ENCODE results near the gene TCF19.
"Not testable (repeated sequence)": the region's sequence is repeated elsewhere in the genome, so short reads cannot be mapped to it uniquely, and the experiment has no call there.

Gene TCF19

DNA sequence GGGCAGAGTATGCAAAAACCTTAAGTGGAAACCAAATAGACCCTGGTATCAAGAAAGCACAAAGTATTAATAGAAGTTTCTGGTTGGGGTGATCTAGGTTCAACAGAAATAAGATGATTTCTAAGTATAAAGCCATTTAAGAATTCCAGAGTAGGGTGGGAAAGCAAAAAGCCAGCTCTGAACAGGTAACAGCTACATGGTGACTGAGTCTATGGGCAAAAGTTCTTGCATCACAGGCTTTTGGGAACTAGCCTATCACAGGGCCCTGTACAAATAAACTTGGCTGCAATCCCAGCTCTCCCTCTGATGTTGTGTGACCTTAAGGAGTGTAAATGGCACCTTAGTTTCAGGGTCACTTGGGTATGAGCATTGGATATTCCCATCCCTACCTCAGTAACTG lies 5.5 kb downstream of the TCF19 start:
- TF ChIP-seq, protein P1, sequence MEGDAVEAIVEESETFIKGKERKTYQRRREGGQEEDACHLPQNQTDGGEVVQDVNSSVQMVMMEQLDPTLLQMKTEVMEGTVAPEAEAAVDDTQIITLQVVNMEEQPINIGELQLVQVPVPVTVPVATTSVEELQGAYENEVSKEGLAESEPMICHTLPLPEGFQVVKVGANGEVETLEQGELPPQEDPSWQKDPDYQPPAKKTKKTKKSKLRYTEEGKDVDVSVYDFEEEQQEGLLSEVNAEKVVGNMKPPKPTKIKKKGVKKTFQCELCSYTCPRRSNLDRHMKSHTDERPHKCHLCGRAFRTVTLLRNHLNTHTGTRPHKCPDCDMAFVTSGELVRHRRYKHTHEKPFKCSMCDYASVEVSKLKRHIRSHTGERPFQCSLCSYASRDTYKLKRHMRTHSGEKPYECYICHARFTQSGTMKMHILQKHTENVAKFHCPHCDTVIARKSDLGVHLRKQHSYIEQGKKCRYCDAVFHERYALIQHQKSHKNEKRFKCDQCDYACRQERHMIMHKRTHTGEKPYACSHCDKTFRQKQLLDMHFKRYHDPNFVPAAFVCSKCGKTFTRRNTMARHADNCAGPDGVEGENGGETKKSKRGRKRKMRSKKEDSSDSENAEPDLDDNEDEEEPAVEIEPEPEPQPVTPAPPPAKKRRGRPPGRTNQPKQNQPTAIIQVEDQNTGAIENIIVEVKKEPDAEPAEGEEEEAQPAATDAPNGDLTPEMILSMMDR (IDR thresholded peaks at IDR 0.05; ENCODE audit: unreplicated experiment in 3 of 3) = no peak
- Mint-ChIP-seq H3K4me1 (peaks cover 9% of the 10 kb centered on the region), H3K36me3 (ENCODE audit: low read depth) (peaks cover 4% of the 10 kb centered on the region), H3K27ac (no peak overlapping the region), H3K4me3 (no peak overlapping the region), H3K9me3 (no peaks in the 10 kb centered on the region), H3K27me3 (ENCODE audit: low read depth) (peaks cover 11% of the 10 kb centered on the region)

DNA sequence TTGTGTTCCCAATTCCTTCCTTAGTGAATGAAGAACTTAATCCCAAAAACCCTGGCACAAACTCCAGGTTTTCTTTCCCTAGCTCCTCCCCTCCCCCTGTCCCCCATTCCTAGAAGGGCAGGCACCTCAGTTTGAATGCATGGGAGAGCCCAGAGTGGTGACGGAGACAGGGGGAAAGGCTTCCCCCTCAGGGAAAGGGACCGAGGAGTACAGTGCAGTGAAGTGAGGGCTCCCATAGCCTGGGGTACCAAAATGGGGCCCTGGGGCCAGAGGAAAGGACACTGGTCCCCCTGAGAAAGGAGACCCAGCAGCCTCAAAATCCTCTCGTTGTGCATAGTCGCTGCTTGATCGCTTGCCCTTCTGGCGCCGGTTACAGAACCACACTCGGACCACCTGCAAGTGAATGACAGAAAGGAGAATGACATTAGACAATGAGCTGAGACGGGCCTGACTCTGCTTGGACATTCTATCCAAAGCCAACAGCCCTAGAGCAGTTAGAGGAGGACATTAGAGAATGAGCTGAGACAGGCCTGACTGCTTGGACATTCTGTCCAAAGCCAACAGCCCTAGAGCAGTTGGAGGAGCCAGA lies 6.2 kb downstream of the TCF19 start:
- peaks cover 17% of the 10 kb centered on the region for H3K27me3 Mint-ChIP-seq (ENCODE audit: low read depth)
- H3K9me3 Mint-ChIP-seq; H3K36me3 Mint-ChIP-seq (ENCODE audit: low read depth); H3K4me3 Mint-ChIP-seq; H3K4me1 Mint-ChIP-seq; H3K27ac Mint-ChIP-seq: not testable (repeated sequence)

DNA sequence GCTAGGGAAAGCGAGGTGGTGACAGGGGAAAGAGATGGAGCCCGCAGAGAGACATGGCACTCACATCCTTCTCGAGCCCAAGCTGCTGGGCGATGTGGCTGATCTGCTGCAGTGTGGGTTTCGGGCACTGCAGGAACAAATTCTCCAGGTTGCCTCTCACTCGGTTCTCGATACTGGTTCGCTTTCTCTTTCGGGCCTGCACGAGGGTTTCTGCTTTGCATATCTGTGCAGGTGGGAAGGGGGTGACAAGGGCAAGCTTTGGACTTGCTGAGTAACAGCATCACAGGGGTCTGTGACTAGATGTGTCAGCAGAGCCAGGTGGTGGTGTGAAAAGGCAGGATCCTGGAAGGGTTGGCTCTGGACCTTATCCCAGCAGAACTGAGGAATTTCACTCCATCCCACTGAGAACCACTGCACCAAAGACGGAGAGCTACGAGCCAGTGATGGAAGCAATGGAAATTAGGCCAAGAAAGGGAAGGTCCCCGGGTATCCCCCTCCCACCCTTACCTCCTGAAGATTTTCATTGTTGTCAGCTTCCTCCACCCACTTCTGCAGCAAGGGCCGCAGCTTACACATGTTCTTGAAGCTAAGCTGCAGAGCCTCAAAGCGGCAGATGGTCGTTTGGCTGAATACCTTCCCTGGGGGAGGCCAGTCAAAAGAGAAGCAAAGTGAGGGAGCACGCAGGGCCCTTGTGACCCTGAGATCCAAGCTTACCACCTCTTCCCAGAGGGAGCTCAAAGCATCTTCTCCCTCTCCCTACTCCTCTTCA lies 6.9 kb downstream of the TCF19 start:
- not testable (repeated sequence) for H3K4me3 Mint-ChIP-seq; H3K4me1 Mint-ChIP-seq; H3K36me3 Mint-ChIP-seq (ENCODE audit: low read depth); H3K27ac Mint-ChIP-seq; H3K9me3 Mint-ChIP-seq
- peaks cover 23% of the 10 kb centered on the region for H3K27me3 Mint-ChIP-seq (ENCODE audit: low read depth)

DNA sequence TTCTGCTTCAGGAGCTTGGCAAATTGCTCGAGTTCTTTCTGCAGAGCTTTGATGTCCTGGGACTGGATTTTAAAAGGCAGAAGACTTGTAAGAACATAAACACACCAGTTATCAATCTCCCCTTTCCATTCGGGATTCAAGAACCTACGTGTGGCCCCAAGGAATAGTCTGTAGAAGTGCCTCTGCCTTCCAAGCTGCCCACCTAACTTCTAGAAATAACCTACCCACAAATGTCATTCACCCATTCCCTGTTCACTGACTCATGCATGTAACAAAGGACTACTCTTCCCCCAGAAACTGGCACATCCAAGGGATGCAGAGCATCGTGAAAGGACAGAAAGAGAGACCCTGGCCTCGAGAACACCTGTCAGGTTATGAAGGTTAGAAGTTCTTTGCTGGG lies 7.6 kb downstream of the TCF19 start:
- no peak overlapping the region for H3K27ac Mint-ChIP-seq
- TF ChIP-seq, protein P1 (IDR thresholded peaks at IDR 0.05; ENCODE audit: unreplicated experiment in 3 of 3) = no peak
- H3K4me1 Mint-ChIP-seq = no peaks in the 10 kb centered on the region
- no peaks in the 10 kb centered on the region for H3K9me3 Mint-ChIP-seq
- peaks cover 4% of the 10 kb centered on the region for H3K36me3 Mint-ChIP-seq (ENCODE audit: low read depth)
- H3K27me3 Mint-ChIP-seq (ENCODE audit: low read depth) = peaks cover 25% of the 10 kb centered on the region
- no peak overlapping the region for H3K4me3 Mint-ChIP-seq

DNA sequence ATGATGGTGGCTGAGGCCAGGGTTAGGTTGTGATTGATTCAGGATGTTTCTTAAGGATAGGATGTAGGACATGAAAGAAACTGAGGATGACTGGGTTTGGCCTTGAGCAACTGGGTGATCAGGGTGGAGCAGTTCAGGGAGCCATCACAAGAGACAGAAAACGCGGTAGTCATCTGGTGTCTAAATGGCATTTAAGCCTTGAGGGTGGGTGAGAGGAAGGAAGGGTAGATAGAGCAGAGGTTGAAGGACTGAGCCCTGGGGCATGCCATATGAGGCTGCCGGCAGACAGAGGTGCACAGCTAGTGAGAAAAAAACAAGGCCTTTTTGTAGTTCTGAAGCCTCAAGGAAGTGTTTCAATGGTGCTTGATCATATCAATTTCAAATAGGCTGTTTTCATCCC lies 10.2 kb downstream of the TCF19 start:
- TF ChIP-seq, protein P1 (IDR thresholded peaks at IDR 0.05; ENCODE audit: unreplicated experiment in 3 of 3) = no peak
- peaks cover 28% of the 10 kb centered on the region for H3K27me3 Mint-ChIP-seq (ENCODE audit: low read depth)
- H3K9me3 Mint-ChIP-seq = no peaks in the 10 kb centered on the region
- no peak overlapping the region for H3K4me3 Mint-ChIP-seq
- no peaks in the 10 kb centered on the region for H3K4me1 Mint-ChIP-seq
- peak overlapping the region in 1 of 3 experiments; percentile 2 for H3K27ac Mint-ChIP-seq
- no peaks in the 10 kb centered on the region for H3K36me3 Mint-ChIP-seq (ENCODE audit: low read depth)

DNA sequence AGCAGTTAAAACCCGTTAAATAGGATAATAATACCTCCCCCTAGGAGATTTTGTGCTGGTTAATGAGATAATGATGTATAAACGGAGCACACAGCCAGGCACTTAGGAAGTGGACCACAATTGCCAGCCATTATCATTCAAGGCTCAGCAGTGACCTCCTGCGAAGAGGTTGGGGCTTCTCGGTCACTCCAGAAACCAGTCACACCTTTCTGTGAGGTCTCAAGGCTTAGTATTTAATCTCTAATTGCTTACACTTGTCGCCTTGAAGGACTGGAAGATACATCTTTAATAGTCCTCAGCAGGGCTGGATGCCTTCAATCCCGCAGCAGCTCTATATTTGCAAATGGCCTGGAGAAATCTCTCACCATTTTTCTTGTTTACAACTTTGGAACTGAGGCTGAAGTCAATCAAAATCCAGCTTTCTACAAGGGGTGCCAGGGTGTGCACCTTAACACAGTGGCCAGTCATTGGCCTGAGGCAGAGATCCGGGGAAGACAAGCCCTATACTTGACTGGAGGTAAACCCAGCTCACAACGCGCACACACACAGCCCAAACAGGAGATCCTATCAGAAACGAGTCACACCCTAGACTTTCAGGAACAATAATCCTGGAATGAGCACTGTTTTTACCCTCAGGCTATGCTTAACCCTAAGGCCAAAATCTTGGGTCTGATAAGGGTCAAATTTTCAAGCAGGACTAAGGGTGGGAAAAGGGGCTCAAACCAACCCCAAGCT lies 10.9 kb downstream of the TCF19 start:
- no peaks in the 10 kb centered on the region for H3K9me3 Mint-ChIP-seq
- H3K27ac Mint-ChIP-seq = no peak overlapping the region
- peaks cover 31% of the 10 kb centered on the region for H3K27me3 Mint-ChIP-seq (ENCODE audit: low read depth)
- H3K4me1 Mint-ChIP-seq = no peaks in the 10 kb centered on the region
- H3K4me3 Mint-ChIP-seq = no peak overlapping the region
- TF ChIP-seq, protein P1 (IDR thresholded peaks at IDR 0.05; ENCODE audit: unreplicated experiment in 3 of 3) = no peak
- no peaks in the 10 kb centered on the region for H3K36me3 Mint-ChIP-seq (ENCODE audit: low read depth)

DNA sequence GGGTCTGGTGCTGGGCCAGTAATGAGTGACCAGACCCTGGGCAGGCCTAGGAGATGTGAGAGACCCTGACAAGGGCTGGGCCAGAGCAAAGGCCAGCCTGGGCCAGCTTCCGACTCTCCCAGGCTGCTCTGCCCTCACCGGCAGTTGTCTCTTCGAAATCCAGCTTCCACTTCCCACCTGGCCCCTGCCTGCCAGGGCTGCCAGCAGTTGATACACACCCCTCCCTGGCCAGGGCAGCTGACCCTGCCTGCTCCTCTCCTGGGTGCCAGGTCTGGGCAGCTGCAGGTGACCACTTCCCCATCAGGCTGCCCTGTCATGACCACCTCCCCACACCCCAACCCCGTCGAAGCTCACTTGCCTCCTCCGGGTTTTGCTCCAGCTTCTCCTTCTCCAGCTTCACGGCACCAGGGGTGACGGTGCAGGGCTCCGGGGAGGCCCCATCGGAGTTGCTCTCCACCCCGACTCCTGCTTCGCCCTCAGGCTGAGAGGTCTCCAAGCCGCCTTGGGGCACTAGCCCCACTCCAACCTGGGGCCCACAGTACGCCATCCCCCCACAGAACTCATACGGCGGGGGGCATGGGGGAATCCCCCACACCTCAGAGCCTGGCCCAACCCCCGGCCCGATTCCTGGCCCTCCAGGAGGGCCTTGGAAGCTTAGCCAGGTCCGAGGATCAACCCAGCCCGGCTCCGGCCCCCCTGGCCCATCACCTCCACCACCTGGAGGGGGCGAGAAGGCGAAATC lies 11.6 kb downstream of the TCF19 start:
- H3K36me3 Mint-ChIP-seq (ENCODE audit: low read depth); H3K27ac Mint-ChIP-seq; H3K4me1 Mint-ChIP-seq; H3K9me3 Mint-ChIP-seq; H3K4me3 Mint-ChIP-seq: not testable (repeated sequence)
- peaks cover 33% of the 10 kb centered on the region for H3K27me3 Mint-ChIP-seq (ENCODE audit: low read depth)
